ENCODE results near the gene NID1.

NID1 gene

DNA sequence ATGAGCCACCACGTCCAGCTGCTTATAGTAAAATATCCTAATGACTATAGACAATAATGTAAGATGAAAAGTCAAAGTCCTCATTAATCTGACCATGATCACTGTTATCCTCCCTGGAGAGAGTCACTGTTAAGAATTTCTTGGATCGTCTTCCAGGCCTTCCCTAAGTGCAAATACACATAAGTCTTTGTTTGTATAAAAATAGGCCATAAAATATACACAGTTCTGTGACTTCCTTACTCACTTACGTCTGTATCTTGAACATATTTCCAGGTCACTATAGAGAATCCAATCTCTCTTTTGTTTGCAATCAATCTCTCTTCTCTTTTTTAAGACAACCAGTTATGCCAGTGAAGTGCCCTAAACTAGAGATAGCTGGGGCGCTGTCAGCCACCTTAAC is 109.1 kb downstream of the NID1 start:
- TF ChIP-seq, protein P1, sequence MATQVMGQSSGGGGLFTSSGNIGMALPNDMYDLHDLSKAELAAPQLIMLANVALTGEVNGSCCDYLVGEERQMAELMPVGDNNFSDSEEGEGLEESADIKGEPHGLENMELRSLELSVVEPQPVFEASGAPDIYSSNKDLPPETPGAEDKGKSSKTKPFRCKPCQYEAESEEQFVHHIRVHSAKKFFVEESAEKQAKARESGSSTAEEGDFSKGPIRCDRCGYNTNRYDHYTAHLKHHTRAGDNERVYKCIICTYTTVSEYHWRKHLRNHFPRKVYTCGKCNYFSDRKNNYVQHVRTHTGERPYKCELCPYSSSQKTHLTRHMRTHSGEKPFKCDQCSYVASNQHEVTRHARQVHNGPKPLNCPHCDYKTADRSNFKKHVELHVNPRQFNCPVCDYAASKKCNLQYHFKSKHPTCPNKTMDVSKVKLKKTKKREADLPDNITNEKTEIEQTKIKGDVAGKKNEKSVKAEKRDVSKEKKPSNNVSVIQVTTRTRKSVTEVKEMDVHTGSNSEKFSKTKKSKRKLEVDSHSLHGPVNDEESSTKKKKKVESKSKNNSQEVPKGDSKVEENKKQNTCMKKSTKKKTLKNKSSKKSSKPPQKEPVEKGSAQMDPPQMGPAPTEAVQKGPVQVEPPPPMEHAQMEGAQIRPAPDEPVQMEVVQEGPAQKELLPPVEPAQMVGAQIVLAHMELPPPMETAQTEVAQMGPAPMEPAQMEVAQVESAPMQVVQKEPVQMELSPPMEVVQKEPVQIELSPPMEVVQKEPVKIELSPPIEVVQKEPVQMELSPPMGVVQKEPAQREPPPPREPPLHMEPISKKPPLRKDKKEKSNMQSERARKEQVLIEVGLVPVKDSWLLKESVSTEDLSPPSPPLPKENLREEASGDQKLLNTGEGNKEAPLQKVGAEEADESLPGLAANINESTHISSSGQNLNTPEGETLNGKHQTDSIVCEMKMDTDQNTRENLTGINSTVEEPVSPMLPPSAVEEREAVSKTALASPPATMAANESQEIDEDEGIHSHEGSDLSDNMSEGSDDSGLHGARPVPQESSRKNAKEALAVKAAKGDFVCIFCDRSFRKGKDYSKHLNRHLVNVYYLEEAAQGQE (IDR thresholded peaks at IDR 0.05; ENCODE audit: insufficient replicate concordance, low read depth): no peak
- no peak for TF ChIP-seq POLR2AphosphoS5 (IDR thresholded peaks at IDR 0.05; ENCODE audit: low read depth)
- TF ChIP-seq GABPA (IDR thresholded peaks at IDR 0.05; ENCODE audit: low read depth): no peak
- TF ChIP-seq, protein P2, sequence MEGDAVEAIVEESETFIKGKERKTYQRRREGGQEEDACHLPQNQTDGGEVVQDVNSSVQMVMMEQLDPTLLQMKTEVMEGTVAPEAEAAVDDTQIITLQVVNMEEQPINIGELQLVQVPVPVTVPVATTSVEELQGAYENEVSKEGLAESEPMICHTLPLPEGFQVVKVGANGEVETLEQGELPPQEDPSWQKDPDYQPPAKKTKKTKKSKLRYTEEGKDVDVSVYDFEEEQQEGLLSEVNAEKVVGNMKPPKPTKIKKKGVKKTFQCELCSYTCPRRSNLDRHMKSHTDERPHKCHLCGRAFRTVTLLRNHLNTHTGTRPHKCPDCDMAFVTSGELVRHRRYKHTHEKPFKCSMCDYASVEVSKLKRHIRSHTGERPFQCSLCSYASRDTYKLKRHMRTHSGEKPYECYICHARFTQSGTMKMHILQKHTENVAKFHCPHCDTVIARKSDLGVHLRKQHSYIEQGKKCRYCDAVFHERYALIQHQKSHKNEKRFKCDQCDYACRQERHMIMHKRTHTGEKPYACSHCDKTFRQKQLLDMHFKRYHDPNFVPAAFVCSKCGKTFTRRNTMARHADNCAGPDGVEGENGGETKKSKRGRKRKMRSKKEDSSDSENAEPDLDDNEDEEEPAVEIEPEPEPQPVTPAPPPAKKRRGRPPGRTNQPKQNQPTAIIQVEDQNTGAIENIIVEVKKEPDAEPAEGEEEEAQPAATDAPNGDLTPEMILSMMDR (IDR thresholded peaks at IDR 0.05; ENCODE audit: insufficient read depth, low read length): no peak
- TF ChIP-seq SPI1 (IDR thresholded peaks at IDR 0.05; ENCODE audit: borderline replicate concordance, low read depth): no peak; the same call in 1 of the 2 replicates
- DNase-seq (ENCODE audit: low read depth in 1 of 2, low spot score in 1 of 2): no peak
- no peaks in the 10 kb centered on the region for H3K27me3 ChIP-seq (ENCODE audit: insufficient read depth, poor library complexity, severe bottlenecking)
- H3K4me3 ChIP-seq (replicated peaks; ENCODE audit: insufficient read depth, low read length): no peak overlapping the region
- H3K27ac ChIP-seq (replicated peaks): peak overlapping the region; percentile 88

DNA sequence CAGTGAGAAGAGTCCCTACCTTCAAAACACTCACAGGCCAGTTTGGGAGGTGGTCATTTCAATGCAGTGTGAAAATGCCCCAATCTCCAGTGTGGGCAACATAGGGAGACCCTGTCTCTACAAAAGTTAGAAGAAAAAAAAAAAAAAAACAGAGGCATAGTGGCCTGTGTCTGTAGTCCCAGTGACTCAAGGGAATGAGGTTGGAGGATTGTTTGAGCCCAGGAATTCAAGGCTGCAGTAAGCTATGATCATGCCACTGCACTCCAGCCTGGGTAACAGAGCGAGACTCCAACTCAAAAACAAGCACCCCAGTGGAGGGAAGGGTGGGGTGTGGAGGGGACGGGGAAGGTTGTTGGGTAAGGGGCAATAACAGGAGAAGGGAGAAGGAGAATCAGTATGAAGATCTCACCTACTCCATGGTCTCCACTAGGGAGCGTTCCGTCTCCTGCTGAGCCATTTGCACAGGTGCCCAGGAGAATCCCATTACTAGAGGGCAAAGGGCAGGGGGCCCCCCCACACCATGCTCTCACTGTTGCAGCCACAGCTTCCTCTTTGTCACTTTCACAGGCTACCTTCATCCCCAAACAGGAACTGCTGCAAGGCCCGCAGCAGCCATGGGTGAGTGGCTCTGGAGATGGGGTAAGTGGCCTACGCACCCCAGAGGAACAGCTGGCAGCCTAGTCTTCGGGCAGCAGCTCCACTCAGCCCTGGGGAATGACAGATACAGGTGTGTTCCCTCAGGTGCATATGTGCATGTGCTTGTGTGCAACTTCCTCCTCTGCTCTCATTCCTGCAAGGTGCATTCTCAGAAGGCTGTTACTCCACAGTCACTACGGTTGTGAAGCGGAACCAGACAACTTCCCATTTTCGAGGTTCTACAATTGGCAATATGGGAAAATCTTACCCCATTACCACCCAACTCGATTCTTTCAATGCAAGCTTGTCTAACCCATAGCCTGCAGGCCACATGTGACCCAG is 110.3 kb downstream of the NID1 start:
- H3K27me3 ChIP-seq (ENCODE audit: insufficient read depth, poor library complexity, severe bottlenecking): no peaks in the 10 kb centered on the region
- H3K27ac ChIP-seq (replicated peaks): peak overlapping the region; percentile 88
- H3K4me3 ChIP-seq (replicated peaks; ENCODE audit: insufficient read depth, low read length): no peak overlapping the region
- DNase-seq (ENCODE audit: low read depth in 1 of 2, low spot score in 1 of 2): peak; percentile 95 to 98
- TF ChIP-seq, protein P1 (IDR thresholded peaks at IDR 0.05; ENCODE audit: insufficient replicate concordance, low read depth): no peak
- TF ChIP-seq SPI1 (IDR thresholded peaks at IDR 0.05; ENCODE audit: borderline replicate concordance, low read depth) (peak; percentile 95), GABPA (IDR thresholded peaks at IDR 0.05; ENCODE audit: low read depth) (peak; percentile 25; the same call in 1 of the 2 replicates), POLR2AphosphoS5 (IDR thresholded peaks at IDR 0.05; ENCODE audit: low read depth) (peak; percentile 98)
- TF ChIP-seq, protein P2 (IDR thresholded peaks at IDR 0.05; ENCODE audit: insufficient read depth, low read length): peak; percentile 8

DNA sequence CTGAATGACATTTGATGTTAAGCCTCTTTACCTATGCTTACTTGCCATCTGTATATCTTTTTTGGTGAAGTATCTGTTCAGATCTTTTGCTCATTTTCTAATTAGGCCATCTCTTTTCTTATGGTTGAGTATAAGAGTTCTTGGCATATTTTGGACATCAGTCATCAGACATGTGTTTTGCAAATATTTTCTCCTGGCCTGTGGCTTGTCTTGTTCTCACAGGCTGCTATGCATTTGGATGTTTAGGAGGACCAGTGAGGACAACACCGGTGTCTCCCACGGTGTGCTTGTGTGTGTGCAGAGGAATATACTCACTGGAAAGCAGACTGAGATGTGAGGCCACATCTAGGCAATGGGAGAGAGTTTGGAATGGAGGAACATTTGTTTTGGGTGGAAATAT is 111.1 kb downstream of the NID1 start:
- peak overlapping the region; percentile 88 for H3K27ac ChIP-seq (replicated peaks)
- H3K27me3 ChIP-seq (ENCODE audit: insufficient read depth, poor library complexity, severe bottlenecking): no peaks in the 10 kb centered on the region
- no peak for DNase-seq (ENCODE audit: low read depth in 1 of 2, low spot score in 1 of 2)
- no peak for TF ChIP-seq GABPA (IDR thresholded peaks at IDR 0.05; ENCODE audit: low read depth)
- TF ChIP-seq POLR2AphosphoS5 (IDR thresholded peaks at IDR 0.05; ENCODE audit: low read depth): no peak
- TF ChIP-seq SPI1 (IDR thresholded peaks at IDR 0.05; ENCODE audit: borderline replicate concordance, low read depth): no peak
- TF ChIP-seq, protein P1 (IDR thresholded peaks at IDR 0.05; ENCODE audit: insufficient replicate concordance, low read depth): no peak
- TF ChIP-seq, protein P2 (IDR thresholded peaks at IDR 0.05; ENCODE audit: insufficient read depth, low read length): no peak
- H3K4me3 ChIP-seq (replicated peaks; ENCODE audit: insufficient read depth, low read length): no peak overlapping the region

Measured in HL-60 (cell line).